GM21381 (cell line): ENCODE measurements around the gene NHSL2.
"Not testable (repeated sequence)": the region's sequence is repeated elsewhere in the genome, so short reads cannot be mapped to it uniquely, and the experiment has no call there.

Experiments
- ATAC-seq: cut with Tn5 transposase; IDR thresholded peaks from one replicate; pipeline ENCODE4 v1.9.1; 2021; ENCODE audit warnings: mild to moderate bottlenecking, moderate library complexity; ENCODE audit not compliant: unreplicated experiment

Gene NHSL2

GRCh38 chrX:71922686-71923085 lies 12.0 kb downstream of the NHSL2 start:
- no peak for ATAC-seq

- ATAC-seq: no peak
These were observed 12.9 kb downstream of the NHSL2 start for GRCh38 chrX:71923516-71923915.

- ATAC-seq: no peak
These were observed 16.4 kb downstream of the NHSL2 start for GRCh38 chrX:71927040-71927439.

- ATAC-seq: no peak
These were observed 18.2 kb downstream of the NHSL2 start for GRCh38 chrX:71928856-71929255.

- no peak for ATAC-seq
These were observed 19.7 kb downstream of the NHSL2 start for GRCh38 chrX:71930298-71930697.

GRCh38 chrX:71935476-71935875 lies 24.8 kb downstream of the NHSL2 start:
- ATAC-seq: no peak

- no peak for ATAC-seq
These were observed 26.0 kb downstream of the NHSL2 start for GRCh38 chrX:71936632-71937031.

- ATAC-seq: no peak
These were observed 27.7 kb downstream of the NHSL2 start for GRCh38 chrX:71938371-71938770.

GRCh38 chrX:71941145-71941544 lies 30.5 kb downstream of the NHSL2 start:
- no peak for ATAC-seq

GRCh38 chrX:71941776-71942175 lies 31.1 kb downstream of the NHSL2 start:
- ATAC-seq: no peak

GRCh38 chrX:71944369-71944768 lies 33.7 kb downstream of the NHSL2 start:
- no peak for ATAC-seq

- ATAC-seq: no peak
These were observed 34.7 kb downstream of the NHSL2 start for GRCh38 chrX:71945237-71945805.

- no peak for ATAC-seq
These were observed 38.7 kb downstream of the NHSL2 start for GRCh38 chrX:71949363-71949762.

GRCh38 chrX:71949844-71950445 lies 39.3 kb downstream of the NHSL2 start:
- no peak for ATAC-seq

GRCh38 chrX:71953391-71953790 lies 42.7 kb downstream of the NHSL2 start:
- ATAC-seq: no peak

- ATAC-seq: no peak
These were observed 43.3 kb downstream of the NHSL2 start for GRCh38 chrX:71953946-71954345.

GRCh38 chrX:71954458-71954857 lies 43.8 kb downstream of the NHSL2 start:
- ATAC-seq: no peak

GRCh38 chrX:71955530-71956120 lies 45.0 kb downstream of the NHSL2 start:
- ATAC-seq: no peak

- no peak for ATAC-seq
These were observed 47.6 kb downstream of the NHSL2 start for GRCh38 chrX:71958281-71958675.

- ATAC-seq: not testable (repeated sequence)
These were observed 53.5 kb downstream of the NHSL2 start for GRCh38 chrX:71964184-71964583.

GRCh38 chrX:71974916-71975315 lies 64.3 kb downstream of the NHSL2 start:
- no peak for ATAC-seq

GRCh38 chrX:71976753-71977152 lies 66.1 kb downstream of the NHSL2 start:
- no peak for ATAC-seq

GRCh38 chrX:71978164-71978563 lies 67.5 kb downstream of the NHSL2 start:
- ATAC-seq: no peak
